ENCODE measurements around the gene PLEKHG7. TPM values are rescaled to one million over a fixed set of nuclear protein-coding genes. Genes with fewer than 3 reads are reported as not detected.

PLEKHG7 gene
- total RNA-seq, 2 donors from 2014 or later: 0.33 to 1.6 TPM

DNA sequence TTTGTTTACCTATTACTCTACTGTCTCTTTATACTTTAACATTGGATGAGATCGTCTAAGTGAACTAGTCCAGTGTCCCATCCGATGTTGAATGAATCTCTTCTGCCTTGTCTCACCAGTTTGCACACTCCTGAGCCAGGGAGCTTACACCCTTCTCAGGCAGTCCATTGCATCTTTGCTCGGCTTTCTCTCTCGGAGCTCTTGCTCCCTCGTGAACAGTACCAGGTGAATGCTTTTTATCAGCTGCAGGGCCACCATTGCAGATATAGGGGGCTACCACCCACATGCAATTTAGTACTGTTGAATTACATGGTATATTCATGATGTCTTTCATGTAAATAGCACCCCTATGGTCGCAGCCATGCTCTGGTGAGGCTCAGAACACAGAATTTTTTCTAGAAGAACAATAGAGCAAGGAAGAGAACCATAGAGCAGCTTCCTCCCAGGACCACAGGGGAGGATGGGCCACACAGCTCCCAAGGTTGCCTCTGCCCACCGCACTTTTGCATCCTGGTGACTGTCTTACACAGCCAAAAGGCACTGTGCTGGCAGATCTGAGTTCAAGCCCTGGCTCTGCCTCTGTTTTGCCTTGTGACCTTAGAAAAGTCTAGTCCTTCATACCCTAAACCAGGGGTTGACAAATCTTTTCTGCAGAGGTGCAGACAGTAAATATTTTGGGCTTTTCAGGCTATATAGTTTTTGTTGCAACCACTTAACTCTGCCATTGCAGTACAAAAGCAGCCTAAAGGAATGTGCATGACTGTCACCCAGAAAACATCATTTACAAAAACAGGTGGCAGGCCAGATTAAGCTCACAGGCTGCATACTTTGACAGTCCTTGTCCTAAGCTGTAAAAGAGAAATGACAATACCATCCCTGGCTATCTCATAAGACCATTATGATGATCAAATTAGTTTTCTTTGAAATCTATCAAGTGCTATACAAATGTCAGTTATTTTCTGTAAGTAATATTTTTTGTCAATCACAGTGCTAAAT, 35.4 kb downstream of the PLEKHG7 start:
- no peak for TF ChIP-seq POLR2A (IDR thresholded peaks at IDR 0.05)
- TF ChIP-seq, protein P1, sequence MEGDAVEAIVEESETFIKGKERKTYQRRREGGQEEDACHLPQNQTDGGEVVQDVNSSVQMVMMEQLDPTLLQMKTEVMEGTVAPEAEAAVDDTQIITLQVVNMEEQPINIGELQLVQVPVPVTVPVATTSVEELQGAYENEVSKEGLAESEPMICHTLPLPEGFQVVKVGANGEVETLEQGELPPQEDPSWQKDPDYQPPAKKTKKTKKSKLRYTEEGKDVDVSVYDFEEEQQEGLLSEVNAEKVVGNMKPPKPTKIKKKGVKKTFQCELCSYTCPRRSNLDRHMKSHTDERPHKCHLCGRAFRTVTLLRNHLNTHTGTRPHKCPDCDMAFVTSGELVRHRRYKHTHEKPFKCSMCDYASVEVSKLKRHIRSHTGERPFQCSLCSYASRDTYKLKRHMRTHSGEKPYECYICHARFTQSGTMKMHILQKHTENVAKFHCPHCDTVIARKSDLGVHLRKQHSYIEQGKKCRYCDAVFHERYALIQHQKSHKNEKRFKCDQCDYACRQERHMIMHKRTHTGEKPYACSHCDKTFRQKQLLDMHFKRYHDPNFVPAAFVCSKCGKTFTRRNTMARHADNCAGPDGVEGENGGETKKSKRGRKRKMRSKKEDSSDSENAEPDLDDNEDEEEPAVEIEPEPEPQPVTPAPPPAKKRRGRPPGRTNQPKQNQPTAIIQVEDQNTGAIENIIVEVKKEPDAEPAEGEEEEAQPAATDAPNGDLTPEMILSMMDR (IDR thresholded peaks at IDR 0.05): no peak
- H3K27ac ChIP-seq: no peak overlapping the region
- intact Hi-C loops (cut with DNase I): no loop called here
- H3K36me3 ChIP-seq (replicated peaks in 1 of 2; ENCODE audit: insufficient read depth in 1 of 2, low read depth in 2 of 2): no peaks in the 10 kb centered on the region
- ATAC-seq (no peak), DNase-seq (no peak)
- H3K4me3 ChIP-seq: no peak overlapping the region
- H3K9me3 ChIP-seq: no peaks in the 10 kb centered on the region
- H3K27me3 ChIP-seq: no peaks in the 10 kb centered on the region
- WGBS, 2 donors: 84 to 91% methylated on average over 7 of the region's 7 CpGs
- no peaks in the 10 kb centered on the region for H3K4me1 ChIP-seq

DNA sequence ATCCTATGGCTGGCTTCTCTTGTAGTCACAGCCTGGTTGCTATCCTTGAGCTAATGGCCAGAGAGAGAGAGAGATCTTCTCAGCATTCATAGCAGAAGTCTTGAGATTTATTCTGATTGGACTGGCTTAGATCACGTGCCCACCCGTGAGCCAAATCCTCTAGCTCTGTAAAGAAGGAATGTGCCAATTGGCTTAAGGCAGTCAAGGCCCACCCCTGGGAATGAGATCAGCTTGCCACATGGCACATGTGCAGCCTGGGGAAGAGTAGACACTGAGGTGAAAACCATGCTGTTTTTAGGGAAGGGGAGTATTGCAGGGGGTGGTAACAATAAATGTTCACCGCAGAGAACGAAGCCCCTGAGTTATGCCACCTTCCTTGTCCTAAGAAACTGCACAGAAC, 36.3 kb downstream of the PLEKHG7 start:
- no peak overlapping the region for H3K4me3 ChIP-seq
- no peaks in the 10 kb centered on the region for H3K4me1 ChIP-seq
- no peaks in the 10 kb centered on the region for H3K9me3 ChIP-seq
- intact Hi-C loops (cut with DNase I): no loop called here
- no peaks in the 10 kb centered on the region for H3K27me3 ChIP-seq
- DNase-seq (no peak), ATAC-seq (no peak)
- no peak overlapping the region for H3K27ac ChIP-seq
- no peak for TF ChIP-seq POLR2A (IDR thresholded peaks at IDR 0.05)
- TF ChIP-seq, protein P1 (IDR thresholded peaks at IDR 0.05): no peak
- H3K36me3 ChIP-seq (replicated peaks in 1 of 2; ENCODE audit: insufficient read depth in 1 of 2, low read depth in 2 of 2): no peaks in the 10 kb centered on the region
- WGBS, 2 donors: 69 to 72% methylated on average over 4 of the region's 4 CpGs

DNA sequence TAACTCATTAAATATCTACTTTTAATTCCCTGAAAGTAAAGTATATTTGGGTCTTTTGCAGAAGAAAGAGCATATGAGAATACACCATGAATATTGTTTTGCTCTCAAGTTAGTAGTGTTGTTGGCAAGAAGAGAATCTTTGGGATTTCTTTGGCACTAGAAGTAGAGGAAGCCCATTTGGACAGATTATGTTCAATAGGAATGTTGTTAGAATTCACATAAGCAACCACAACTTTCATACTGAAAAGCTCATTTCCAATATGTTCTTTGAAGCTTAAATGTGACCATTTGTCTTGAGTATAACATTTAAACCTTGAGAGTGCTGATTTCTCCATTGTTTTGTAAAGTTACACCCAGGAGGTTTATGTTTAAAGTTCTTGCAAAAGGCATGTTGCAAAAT, 37.6 kb downstream of the PLEKHG7 start:
- H3K36me3 ChIP-seq (replicated peaks in 1 of 2; ENCODE audit: insufficient read depth in 1 of 2, low read depth in 2 of 2): no peaks in the 10 kb centered on the region
- no peak overlapping the region for H3K4me3 ChIP-seq
- H3K9me3 ChIP-seq: no peaks in the 10 kb centered on the region
- intact Hi-C loops (cut with DNase I): no loop called here
- H3K4me1 ChIP-seq: no peaks in the 10 kb centered on the region
- TF ChIP-seq POLR2A (IDR thresholded peaks at IDR 0.05): no peak
- TF ChIP-seq, protein P1 (IDR thresholded peaks at IDR 0.05): no peak
- no peaks in the 10 kb centered on the region for H3K27me3 ChIP-seq
- no peak for ATAC-seq
- DNase-seq: no peak
- H3K27ac ChIP-seq: no peak overlapping the region

DNA sequence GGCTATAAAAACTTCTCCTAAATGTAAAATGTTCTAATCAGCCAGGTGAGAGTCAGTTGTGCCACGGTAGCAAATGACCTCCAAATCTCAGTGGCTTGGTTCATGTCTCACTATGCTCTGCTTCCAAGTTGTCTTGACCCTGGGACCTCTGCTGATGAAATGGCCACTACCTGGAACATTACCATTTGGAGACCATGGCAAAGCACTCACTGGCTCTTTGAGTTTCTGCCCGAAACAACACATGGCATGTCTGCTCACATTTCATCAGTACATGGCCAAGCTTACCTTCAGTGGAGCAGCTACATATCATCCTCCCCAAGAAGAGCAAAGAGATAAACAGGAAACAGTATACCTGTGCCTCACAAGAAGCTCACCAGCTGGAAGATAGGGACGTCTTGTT, 40.2 kb downstream of the PLEKHG7 start:
- intact Hi-C loops (cut with DNase I): no loop called here
- no peak overlapping the region for H3K27ac ChIP-seq
- no peaks in the 10 kb centered on the region for H3K27me3 ChIP-seq
- TF ChIP-seq POLR2A (IDR thresholded peaks at IDR 0.05): no peak
- TF ChIP-seq, protein P1 (IDR thresholded peaks at IDR 0.05): no peak
- WGBS, 2 donors: 67 to 81% methylated on average over 3 of the region's 3 CpGs
- H3K4me1 ChIP-seq: no peaks in the 10 kb centered on the region
- ATAC-seq: no peak
- H3K36me3 ChIP-seq (replicated peaks in 1 of 2; ENCODE audit: insufficient read depth in 1 of 2, low read depth in 2 of 2): no peaks in the 10 kb centered on the region
- H3K4me3 ChIP-seq: no peak overlapping the region
- no peak for DNase-seq
- H3K9me3 ChIP-seq: no peaks in the 10 kb centered on the region

Data from body of pancreas (tissue), 4 donors.